SK-N-SH (cell line): ENCODE data around the gene PRKCA. TPM values are rescaled to one million over a fixed set of nuclear protein-coding genes. Genes with fewer than 3 reads are reported as not detected.

Experiments used
- CTCF ChIA-PET: fragments of 300-600, 350-600 bp; formaldehyde crosslinking; extraction: SDS; loops from one replicate; lab custom pipeline; 2021; lab: Yijun Ruan, JAX
- POLR2A ChIA-PET: fragments of 350-600 bp; sonication (Branson Sonifier 250); formaldehyde crosslinking; extraction: SDS; loops from one replicate; lab custom pipeline; 2020; ENCODE audit warnings: antibody characterized with exemption, inconsistent platforms; lab: Yijun Ruan, JAX
- DNase-seq: peaks from one replicate; pipeline ENCODE4 v3.0.0; 2012
- H2AFZ ChIP-seq: fragments of 200-600 bp; sonication (generic); 2 replicates; pipeline ENCODE4 v1.8.1; 2016; ENCODE audit warnings: antibody characterized with exemption, mild to moderate bottlenecking, low read depth
- H3F3A ChIP-seq: fragments of 200-600 bp; sonication (generic); replicated peaks from 2 replicates; pipeline ENCODE3; 2016; ENCODE audit warnings: antibody characterized with exemption, mild to moderate bottlenecking; ENCODE audit not compliant: insufficient read depth
- H3K27ac ChIP-seq, 2 experiments: fragments of 200-500 bp in 1 of 2; fragments of 200-600 bp in 1 of 2; sonication (Bioruptor generic) in 1 of 2; sonication (generic), shearing (Covaris generic) in 1 of 2; 2 replicates each; pipeline versions ENCODE4 v1.5.1 to v1.6.1; 2014 to 2016; ENCODE audit warnings: low read depth in 2 of 2, inconsistent platforms in 1 of 2, low read length in 1 of 2, mild to moderate bottlenecking in 1 of 2, mixed read lengths in 1 of 2
- H3K27me3 ChIP-seq: fragments of 200-600 bp; sonication (generic), shearing (Covaris generic); 2 replicates; pipeline ENCODE4 v1.6.1; 2016; ENCODE audit warnings: mixed run types; ENCODE audit not compliant: insufficient read depth
- H3K36me3 ChIP-seq, 2 experiments: fragments of 200-500 bp in 1 of 2; fragments of 200-600 bp in 1 of 2; sonication (Bioruptor generic) in 1 of 2; sonication (generic) in 1 of 2; replicated peaks in 1 of 2; 2 replicates each; pipeline versions ENCODE3 to v1.5.1; 2014 to 2016; ENCODE audit warnings: low read length in 1 of 2, mild to moderate bottlenecking in 1 of 2; ENCODE audit not compliant: insufficient read depth in 2 of 2, control insufficient read depth in 1 of 2
- H3K4me1 ChIP-seq, 2 experiments: fragments of 200-500 bp in 1 of 2; fragments of 200-600 bp in 1 of 2; sonication (Bioruptor generic) in 1 of 2; sonication (generic), shearing (Covaris generic) in 1 of 2; 2 replicates each; pipeline versions ENCODE4 v1.5.1 to v1.6.1; 2014 to 2016; ENCODE audit warnings: low read depth in 1 of 2, low read length in 1 of 2, mixed run types in 1 of 2; ENCODE audit not compliant: insufficient read depth in 2 of 2, control insufficient read depth in 1 of 2
- H3K4me2 ChIP-seq: fragments of 200-600 bp; sonication (generic), shearing (Covaris generic); 2 replicates; pipeline ENCODE4 v1.6.1; 2017; ENCODE audit warnings: mixed run types
- H3K4me3 ChIP-seq, 2 experiments: fragments of 200-500 bp in 1 of 2; fragments of 200-600 bp in 1 of 2; sonication (Bioruptor generic) in 1 of 2; sonication (generic), shearing (Covaris generic) in 1 of 2; 2 replicates each; pipeline versions ENCODE4 v1.5.1 to v1.8.1; 2014 to 2016; ENCODE audit warnings: low read depth in 2 of 2, inconsistent platforms in 1 of 2, low read length in 1 of 2, mild to moderate bottlenecking in 1 of 2, mixed read lengths in 1 of 2, moderate library complexity in 1 of 2
- H3K79me2 ChIP-seq: fragments of 200-600 bp; sonication (generic); 2 replicates; pipeline ENCODE4 v1.8.1; 2017; ENCODE audit warnings: mild to moderate bottlenecking; ENCODE audit not compliant: insufficient read depth
- H3K9ac ChIP-seq: fragments of 200-600 bp; sonication (generic); 2 replicates; pipeline ENCODE4 v1.6.1; 2017; ENCODE audit warnings: mixed run types
- H3K9me2 ChIP-seq: fragments of 200-600 bp; sonication (generic); 2 replicates; pipeline ENCODE4 v1.6.1; 2017; ENCODE audit warnings: mixed run types
- H3K9me3 ChIP-seq: fragments of 200-600 bp; sonication (generic); 2 replicates; pipeline ENCODE4 v1.6.1; 2017; ENCODE audit warnings: mixed run types, mild to moderate bottlenecking, moderate library complexity
- H4K20me1 ChIP-seq: fragments of 200-600 bp; sonication (generic); 2 replicates; pipeline ENCODE4 v1.6.1; 2017; ENCODE audit warnings: mild to moderate bottlenecking, mixed run types; ENCODE audit not compliant: insufficient read depth
- GABPA ChIP-seq: IDR thresholded peaks from 2 replicates; pipeline ENCODE4 v1.4.0; 2012; ENCODE audit warnings: low read depth, mild to moderate bottlenecking
- GATA2 ChIP-seq: sonication (generic); formaldehyde crosslinking; IDR thresholded peaks from 2 replicates; pipeline ENCODE4 v1.5.0; 2020; ENCODE audit warnings: mild to moderate bottlenecking, missing genetic modification reagents
- JUND ChIP-seq: IDR thresholded peaks from 2 replicates; pipeline ENCODE4 v1.4.0; 2012
- MEF2A ChIP-seq: IDR thresholded peaks from 2 replicates; pipeline ENCODE4 v1.4.0; 2012; ENCODE audit warnings: low read depth, borderline replicate concordance
- MXI1 ChIP-seq: IDR thresholded peaks from 2 replicates; pipeline ENCODE4 v1.6.1; 2012; ENCODE audit warnings: mild to moderate bottlenecking, low read depth, low read length, improper control_type of control experiment
- NRF1 ChIP-seq: IDR thresholded peaks from 2 replicates; pipeline ENCODE4 v1.6.1; 2012; ENCODE audit warnings: low read depth, mild to moderate bottlenecking, low read length
- RCOR1 ChIP-seq: fragments of 150-350 bp; IDR thresholded peaks from 2 replicates; pipeline ENCODE4 v1.6.1; 2017; ENCODE audit warnings: antibody characterized with exemption, low read length
- RXRA ChIP-seq: IDR thresholded peaks from 2 replicates; pipeline ENCODE4 v1.4.0; 2012; ENCODE audit warnings: low read depth, mild to moderate bottlenecking, borderline replicate concordance
- SMC3 ChIP-seq: IDR thresholded peaks from 2 replicates; pipeline ENCODE4 v1.6.1; 2012; ENCODE audit warnings: low read depth, low read length, improper control_type of control experiment
- TCF12 ChIP-seq: IDR thresholded peaks from 2 replicates; pipeline ENCODE4 v1.4.0; 2012
- YY1 ChIP-seq: IDR thresholded peaks from 2 replicates; pipeline ENCODE4 v1.4.0; 2012; ENCODE audit warnings: low read depth, mild to moderate bottlenecking
- WGBS: methylation state at CpG from one replicate; pipeline ENCODE4 v1.1.6; 2017; ENCODE audit warnings: low lambda C conversion rate; 5-methylcytosine and 5-hydroxymethylcytosine counted together
- polyA plus RNA-seq, 3 experiments: library from polyadenylated mRNA; depleted of rRNA; stranded (reverse); fragments of >200 nt; gene quantifications; 2 replicates each; pipeline ENCODE4 v1.2.3, GENCODE V29; 2012
- TF ChIP-seq, protein P1 (sequence below): fragments of 200-600 bp; sonication (generic); IDR thresholded peaks from 2 replicates; pipeline ENCODE4 v1.6.1; 2017; ENCODE audit warnings: antibody characterized with exemption, mild to moderate bottlenecking, moderate library complexity
- TF ChIP-seq, protein P2 (sequence below): IDR thresholded peaks from 2 replicates; pipeline ENCODE4; 2012
- TF ChIP-seq, protein P3 (sequence below): IDR thresholded peaks from 2 replicates; pipeline ENCODE4 v1.4.0; 2012; ENCODE audit warnings: low read depth, borderline replicate concordance
- TF ChIP-seq, protein P4 (sequence below): fragments of 150-350 bp; IDR thresholded peaks from 2 replicates; pipeline ENCODE4 v1.6.1; 2016; ENCODE audit warnings: mild to moderate bottlenecking, low read depth, low read length

PRKCA gene
- polyA plus RNA-seq, 1 of the 3 experiments (the other 2 are of a cell fraction) = 108 TPM

DNA sequence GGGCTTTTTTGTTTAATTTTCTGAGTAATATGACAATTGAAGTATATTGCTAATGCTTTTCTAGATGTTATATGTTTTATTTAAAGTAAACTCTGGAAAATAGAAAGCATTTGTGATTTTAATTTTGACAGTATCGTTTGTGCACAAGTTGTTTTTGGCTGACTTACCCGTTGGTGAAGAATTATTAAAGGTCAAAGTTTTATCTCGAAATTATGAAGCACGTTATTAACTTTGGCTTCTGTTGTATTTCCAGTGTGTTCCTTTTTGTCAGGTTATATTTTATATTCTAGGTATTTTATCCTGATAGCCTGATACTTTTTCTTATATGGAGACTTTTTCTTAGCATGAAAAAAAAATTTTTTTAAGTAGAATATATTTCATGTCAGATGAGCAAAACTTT lies 16.8 kb downstream of the PRKCA start:
- DNase-seq = no peak
- WGBS = 96% methylated on average over 4 of the region's 4 CpGs
- TF ChIP-seq JUND (no peak), YY1 (no peak), RCOR1 (no peak), NRF1 (no peak), MXI1 (no peak), MEF2A (no peak), TCF12 (no peak), RXRA (no peak), SMC3 (no peak), GABPA (no peak), GATA2 (CRISPR knock-in tag) (no peak)
- TF ChIP-seq, protein P1, sequence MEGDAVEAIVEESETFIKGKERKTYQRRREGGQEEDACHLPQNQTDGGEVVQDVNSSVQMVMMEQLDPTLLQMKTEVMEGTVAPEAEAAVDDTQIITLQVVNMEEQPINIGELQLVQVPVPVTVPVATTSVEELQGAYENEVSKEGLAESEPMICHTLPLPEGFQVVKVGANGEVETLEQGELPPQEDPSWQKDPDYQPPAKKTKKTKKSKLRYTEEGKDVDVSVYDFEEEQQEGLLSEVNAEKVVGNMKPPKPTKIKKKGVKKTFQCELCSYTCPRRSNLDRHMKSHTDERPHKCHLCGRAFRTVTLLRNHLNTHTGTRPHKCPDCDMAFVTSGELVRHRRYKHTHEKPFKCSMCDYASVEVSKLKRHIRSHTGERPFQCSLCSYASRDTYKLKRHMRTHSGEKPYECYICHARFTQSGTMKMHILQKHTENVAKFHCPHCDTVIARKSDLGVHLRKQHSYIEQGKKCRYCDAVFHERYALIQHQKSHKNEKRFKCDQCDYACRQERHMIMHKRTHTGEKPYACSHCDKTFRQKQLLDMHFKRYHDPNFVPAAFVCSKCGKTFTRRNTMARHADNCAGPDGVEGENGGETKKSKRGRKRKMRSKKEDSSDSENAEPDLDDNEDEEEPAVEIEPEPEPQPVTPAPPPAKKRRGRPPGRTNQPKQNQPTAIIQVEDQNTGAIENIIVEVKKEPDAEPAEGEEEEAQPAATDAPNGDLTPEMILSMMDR = no peak
- TF ChIP-seq, protein P2, sequence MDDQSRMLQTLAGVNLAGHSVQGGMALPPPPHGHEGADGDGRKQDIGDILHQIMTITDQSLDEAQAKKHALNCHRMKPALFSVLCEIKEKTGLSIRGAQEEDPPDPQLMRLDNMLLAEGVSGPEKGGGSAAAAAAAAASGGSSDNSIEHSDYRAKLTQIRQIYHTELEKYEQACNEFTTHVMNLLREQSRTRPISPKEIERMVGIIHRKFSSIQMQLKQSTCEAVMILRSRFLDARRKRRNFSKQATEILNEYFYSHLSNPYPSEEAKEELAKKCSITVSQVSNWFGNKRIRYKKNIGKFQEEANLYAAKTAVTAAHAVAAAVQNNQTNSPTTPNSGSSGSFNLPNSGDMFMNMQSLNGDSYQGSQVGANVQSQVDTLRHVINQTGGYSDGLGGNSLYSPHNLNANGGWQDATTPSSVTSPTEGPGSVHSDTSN = no peak
- TF ChIP-seq, protein P3, sequence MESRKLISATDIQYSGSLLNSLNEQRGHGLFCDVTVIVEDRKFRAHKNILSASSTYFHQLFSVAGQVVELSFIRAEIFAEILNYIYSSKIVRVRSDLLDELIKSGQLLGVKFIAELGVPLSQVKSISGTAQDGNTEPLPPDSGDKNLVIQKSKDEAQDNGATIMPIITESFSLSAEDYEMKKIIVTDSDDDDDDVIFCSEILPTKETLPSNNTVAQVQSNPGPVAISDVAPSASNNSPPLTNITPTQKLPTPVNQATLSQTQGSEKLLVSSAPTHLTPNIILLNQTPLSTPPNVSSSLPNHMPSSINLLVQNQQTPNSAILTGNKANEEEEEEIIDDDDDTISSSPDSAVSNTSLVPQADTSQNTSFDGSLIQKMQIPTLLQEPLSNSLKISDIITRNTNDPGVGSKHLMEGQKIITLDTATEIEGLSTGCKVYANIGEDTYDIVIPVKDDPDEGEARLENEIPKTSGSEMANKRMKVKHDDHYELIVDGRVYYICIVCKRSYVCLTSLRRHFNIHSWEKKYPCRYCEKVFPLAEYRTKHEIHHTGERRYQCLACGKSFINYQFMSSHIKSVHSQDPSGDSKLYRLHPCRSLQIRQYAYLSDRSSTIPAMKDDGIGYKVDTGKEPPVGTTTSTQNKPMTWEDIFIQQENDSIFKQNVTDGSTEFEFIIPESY = no peak
- TF ChIP-seq, protein P4, sequence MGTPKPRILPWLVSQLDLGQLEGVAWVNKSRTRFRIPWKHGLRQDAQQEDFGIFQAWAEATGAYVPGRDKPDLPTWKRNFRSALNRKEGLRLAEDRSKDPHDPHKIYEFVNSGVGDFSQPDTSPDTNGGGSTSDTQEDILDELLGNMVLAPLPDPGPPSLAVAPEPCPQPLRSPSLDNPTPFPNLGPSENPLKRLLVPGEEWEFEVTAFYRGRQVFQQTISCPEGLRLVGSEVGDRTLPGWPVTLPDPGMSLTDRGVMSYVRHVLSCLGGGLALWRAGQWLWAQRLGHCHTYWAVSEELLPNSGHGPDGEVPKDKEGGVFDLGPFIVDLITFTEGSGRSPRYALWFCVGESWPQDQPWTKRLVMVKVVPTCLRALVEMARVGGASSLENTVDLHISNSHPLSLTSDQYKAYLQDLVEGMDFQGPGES = no peak
- TF ChIP-seq, all 33 proteins: peak for 0
- H3K9me3 ChIP-seq = peaks cover 16% of the 10 kb centered on the region
- no peak overlapping the region for H3K4me3 ChIP-seq
- H3K27ac ChIP-seq = no peak overlapping the region
- ChIA-PET POLR2A (no interaction called here), CTCF (no interaction called here)
- no peak overlapping the region for H3K9ac ChIP-seq
- peaks cover 6 to 8% of the 10 kb centered on the region in 2 experiments; a peak in 2 of 4 replicates for H3K4me1 ChIP-seq
- H3F3A ChIP-seq = peaks cover 68% of the 10 kb centered on the region
- peaks cover 100% of the 10 kb centered on the region for H3K79me2 ChIP-seq
- peaks cover 10% of the 10 kb centered on the region; the same call in 1 of the 2 replicates for H4K20me1 ChIP-seq
- no peak overlapping the region for H3K4me2 ChIP-seq
- no peaks in the 10 kb centered on the region for H3K9me2 ChIP-seq
- H3K36me3 ChIP-seq = peaks cover 0 to 75% of the 10 kb centered on the region in 2 experiments
- H2AFZ ChIP-seq = no peak overlapping the region
- no peaks in the 10 kb centered on the region for H3K27me3 ChIP-seq
